Measurements from ENCODE around the gene FOXO4.

FOXO4 gene

DNA sequence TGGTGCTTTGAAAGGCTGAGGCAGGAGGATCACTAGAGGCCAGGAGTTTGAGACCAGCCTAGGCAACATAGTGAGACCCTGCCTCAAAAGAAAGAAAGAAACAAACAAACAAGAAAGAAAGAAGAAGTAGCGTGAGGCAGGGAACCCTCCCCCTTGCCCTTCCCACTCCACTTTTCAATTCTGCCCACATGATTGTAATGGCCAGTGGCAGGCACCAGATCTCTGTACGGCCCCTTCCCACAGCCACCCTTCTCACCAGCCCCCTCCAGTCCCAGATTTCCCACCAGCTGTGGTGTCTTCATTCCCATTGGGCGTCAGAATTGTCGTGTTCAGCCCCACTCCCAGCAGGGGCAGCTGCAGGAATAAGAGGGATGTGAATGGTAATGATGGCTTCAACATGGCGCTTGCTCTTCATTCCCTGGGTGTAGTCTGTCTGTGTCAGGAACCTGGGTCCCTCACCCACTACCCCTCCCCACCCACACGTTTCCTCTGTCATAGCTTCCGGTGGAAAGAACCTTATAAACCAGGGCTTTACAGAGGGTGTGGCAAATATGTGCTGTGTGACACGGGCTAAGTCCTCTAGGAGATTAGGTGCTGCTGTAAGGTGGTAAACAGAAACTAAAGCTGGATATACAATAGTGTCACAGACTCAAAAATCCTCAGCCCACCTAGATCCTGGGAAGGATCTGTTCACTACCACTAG, 15.6 kb downstream of the FOXO4 start, which contains the start of gene IL2RG:
TSS of gene IL2RG (minus strand) at position 437 of the 703 bp plus-strand sequence. CDS start at position 399, 38 bp downstream.
- TF ChIP-seq, protein P1, sequence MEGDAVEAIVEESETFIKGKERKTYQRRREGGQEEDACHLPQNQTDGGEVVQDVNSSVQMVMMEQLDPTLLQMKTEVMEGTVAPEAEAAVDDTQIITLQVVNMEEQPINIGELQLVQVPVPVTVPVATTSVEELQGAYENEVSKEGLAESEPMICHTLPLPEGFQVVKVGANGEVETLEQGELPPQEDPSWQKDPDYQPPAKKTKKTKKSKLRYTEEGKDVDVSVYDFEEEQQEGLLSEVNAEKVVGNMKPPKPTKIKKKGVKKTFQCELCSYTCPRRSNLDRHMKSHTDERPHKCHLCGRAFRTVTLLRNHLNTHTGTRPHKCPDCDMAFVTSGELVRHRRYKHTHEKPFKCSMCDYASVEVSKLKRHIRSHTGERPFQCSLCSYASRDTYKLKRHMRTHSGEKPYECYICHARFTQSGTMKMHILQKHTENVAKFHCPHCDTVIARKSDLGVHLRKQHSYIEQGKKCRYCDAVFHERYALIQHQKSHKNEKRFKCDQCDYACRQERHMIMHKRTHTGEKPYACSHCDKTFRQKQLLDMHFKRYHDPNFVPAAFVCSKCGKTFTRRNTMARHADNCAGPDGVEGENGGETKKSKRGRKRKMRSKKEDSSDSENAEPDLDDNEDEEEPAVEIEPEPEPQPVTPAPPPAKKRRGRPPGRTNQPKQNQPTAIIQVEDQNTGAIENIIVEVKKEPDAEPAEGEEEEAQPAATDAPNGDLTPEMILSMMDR (IDR thresholded peaks at IDR 0.05; ENCODE audit: control extremely low read depth, extremely low read depth, low read depth, missing control alignments): no peak
- ChIA-PET POLR2A (interaction anchor here (1.5 to 1.7 kb wide), 2 partner anchors 9 to 11 kb away, joined by 7 to 12 read pairs; no protein-coding TSS in a partner anchor), CTCF (interaction anchor here (2.3 to 2.8 kb wide), 2 partner anchors 11 to 18 kb away, joined by 12 to 16 read pairs; no protein-coding TSS in a partner anchor)
- DNase-seq (ENCODE audit: extremely low spot score): peak; percentile 75

DNA sequence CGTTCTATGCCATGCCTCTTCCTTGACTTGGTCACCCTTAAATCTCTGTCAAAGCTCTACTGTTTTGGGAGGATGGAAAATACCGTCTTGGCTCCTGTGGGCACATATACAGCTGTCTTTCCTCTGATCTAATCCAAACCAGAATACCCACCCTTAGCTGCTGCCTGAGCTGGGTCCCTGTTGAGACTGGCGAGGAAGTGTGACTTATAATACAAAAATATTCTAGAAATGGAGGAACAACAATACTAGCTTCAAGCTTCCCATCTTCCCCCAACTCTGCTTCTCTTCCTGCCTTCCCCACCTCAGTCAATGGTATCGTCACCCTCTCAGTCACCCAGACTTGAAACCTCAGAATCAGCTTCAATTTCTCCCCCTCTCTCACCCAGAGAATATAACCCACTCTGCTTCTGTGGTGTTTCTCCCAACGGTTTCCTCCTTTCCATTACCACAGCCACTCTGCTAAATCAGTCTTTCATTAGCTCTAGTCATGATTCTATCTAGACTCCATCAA, 16.3 kb downstream of the FOXO4 start:
- ChIA-PET POLR2A (interaction anchor here (0.6 to 1.7 kb wide), 3 partner anchors 10 to 84 kb away, joined by 5 to 12 read pairs (median 7); no protein-coding TSS in a partner anchor), CTCF (interaction anchor here (1.3 to 2.8 kb wide), 3 partner anchors 12 to 26 kb away, joined by 3 to 16 read pairs (median 12); no protein-coding TSS in a partner anchor)
- no peak for DNase-seq (ENCODE audit: extremely low spot score)
- TF ChIP-seq, protein P1 (IDR thresholded peaks at IDR 0.05; ENCODE audit: control extremely low read depth, extremely low read depth, low read depth, missing control alignments): no peak

DNA sequence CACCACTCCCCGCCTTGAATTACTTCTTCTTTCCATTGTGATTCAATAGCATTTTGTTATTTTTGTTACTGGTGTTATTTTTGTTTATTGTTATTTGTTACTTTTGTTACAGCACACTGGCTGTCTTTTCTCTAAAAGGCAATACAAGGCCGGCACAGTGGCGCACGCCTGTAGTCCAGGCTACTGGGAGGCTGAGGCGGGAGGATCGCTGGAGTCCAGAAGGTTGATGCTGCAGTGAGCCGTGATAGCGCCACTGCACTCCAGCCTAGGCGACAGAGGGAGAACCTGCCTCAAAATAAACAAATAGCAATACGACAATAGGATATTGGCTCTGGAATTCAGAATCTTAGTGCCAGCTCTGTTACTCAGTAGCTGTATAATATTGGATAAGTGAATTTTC, 21.7 kb downstream of the FOXO4 start:
- POLR2A ChIA-PET: interaction anchor here (1.5 kb wide), 1 partner anchor 13 kb away, joined by 5 read pairs; no protein-coding TSS in a partner anchor
- CTCF ChIA-PET: interaction anchor here (1.4 to 3.2 kb wide), 4 partner anchors 12 to 20 kb away, joined by 7 to 23 read pairs (median 8); no protein-coding TSS in a partner anchor
- DNase-seq (ENCODE audit: extremely low spot score): no peak
- TF ChIP-seq, protein P1 (IDR thresholded peaks at IDR 0.05; ENCODE audit: control extremely low read depth, extremely low read depth, low read depth, missing control alignments): no peak

DNA sequence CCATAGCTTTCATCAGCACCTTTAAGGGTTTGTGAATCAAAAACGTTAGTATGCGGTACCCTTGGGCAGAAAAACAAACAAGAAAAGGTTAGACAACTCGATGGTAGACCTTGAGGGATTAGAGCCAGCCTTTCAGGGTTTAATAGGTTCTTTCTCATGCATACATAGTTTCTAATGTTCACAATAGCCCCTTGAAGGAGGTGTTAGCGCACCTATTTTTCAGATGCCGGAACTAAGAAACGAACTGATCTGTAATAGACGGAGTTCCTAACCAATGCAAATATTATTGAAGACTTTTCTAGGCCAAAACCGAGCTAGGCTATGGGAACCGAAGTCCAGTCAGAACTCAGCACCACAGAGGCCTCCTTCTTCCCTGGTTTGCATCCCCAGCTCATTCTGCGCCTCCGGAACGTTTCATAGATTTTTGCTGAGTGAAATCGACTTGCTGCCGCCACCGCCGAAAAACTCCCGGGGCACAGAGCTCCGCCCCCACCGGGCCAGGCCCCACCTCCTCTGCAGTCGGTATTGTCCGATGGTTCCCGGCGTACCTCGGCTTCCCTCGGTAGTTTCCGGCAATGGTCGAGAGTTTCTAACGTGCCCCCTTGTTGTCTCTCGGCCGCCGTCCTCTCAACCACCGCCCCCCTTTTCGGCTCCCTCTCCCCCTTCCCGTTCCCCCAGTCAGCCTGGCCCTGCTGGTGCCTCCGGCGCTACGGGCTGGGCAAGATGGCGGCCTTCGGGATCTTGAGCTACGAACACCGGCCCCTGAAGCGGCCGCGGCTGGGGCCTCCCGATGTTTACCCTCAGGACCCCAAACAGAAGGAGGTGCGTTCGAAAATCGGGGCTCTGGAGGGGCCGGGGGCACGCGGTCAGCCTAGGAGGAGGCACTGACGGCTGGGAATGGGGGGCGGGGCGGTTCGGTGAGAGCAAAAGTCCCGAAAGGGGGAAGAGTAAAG, 22.7 kb downstream of the FOXO4 start, which contains the start of gene MED12:
TSS of gene MED12 (plus strand) at position 565 of the 953 bp plus-strand sequence. CDS start at position 724, 159 bp downstream.
- CTCF ChIA-PET: interaction anchor here (0.6 to 3.2 kb wide), 9 partner anchors 8 to 147 kb away, joined by 3 to 23 read pairs (median 7); no protein-coding TSS in a partner anchor
- POLR2A ChIA-PET: interaction anchor here (0.6 to 1.5 kb wide), 8 partner anchors 8 to 504 kb away, joined by 3 to 8 read pairs (median 4); no protein-coding TSS in a partner anchor
- TF ChIP-seq, protein P1 (IDR thresholded peaks at IDR 0.05; ENCODE audit: control extremely low read depth, extremely low read depth, low read depth, missing control alignments): no peak
- peak; percentile 86 for DNase-seq (ENCODE audit: extremely low spot score)

DNA sequence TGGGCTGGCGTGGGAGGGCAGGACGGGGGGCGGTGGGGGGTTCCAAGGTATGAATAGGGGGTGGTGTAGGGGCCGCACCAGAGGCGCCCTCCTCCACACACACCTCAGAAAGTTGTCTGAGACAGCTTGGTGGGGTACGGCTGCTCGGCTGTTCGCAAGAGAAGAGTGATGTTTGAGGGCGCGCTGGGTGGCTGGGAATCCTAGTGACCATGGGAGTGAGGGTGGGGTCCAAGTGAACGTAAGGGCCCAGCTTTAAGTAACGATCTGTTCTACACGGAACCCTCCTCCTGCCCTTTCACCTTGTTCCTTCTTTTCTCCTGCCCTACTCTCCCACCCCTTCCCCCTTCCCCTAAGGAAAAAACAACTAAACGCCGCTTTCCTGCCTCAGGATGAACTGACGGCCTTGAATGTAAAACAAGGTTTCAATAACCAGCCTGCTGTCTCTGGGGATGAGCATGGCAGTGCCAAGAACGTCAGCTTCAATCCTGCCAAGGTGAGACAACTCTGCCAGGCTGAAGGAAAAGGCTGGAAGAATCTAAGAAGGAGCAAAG, 23.4 kb downstream of the FOXO4 start:
- TF ChIP-seq, protein P1 (IDR thresholded peaks at IDR 0.05; ENCODE audit: control extremely low read depth, extremely low read depth, low read depth, missing control alignments): no peak
- CTCF ChIA-PET: interaction anchor here (1.1 to 3.2 kb wide), 6 partner anchors 9 to 148 kb away, joined by 3 to 23 read pairs (median 8); no protein-coding TSS in a partner anchor
- no peak for DNase-seq (ENCODE audit: extremely low spot score)

More for the DNA sequence above, 23.4 kb downstream of the FOXO4 start:
- POLR2A ChIA-PET: interaction anchor here (0.6 to 1.5 kb wide), 6 partner anchors 8 to 504 kb away, joined by 3 to 8 read pairs (median 4); no protein-coding TSS in a partner anchor
